ENCODE data around the gene CRHR2.
A peak's percentile ranks its signal among the peaks of the same experiment; 100 is the strongest.

CRHR2 gene

GRCh38 chr7:30674876-30675275 is 7.4 kb downstream of the CRHR2 start:
- DNase-seq = peak; percentile 10

- DNase-seq = no peak
These were observed 7.8 kb downstream of the CRHR2 start for GRCh38 chr7:30674420-30674819.

GRCh38 chr7:30671793-30672465 is 10.3 kb downstream of the CRHR2 start:
- no peak for DNase-seq

GRCh38 chr7:30668102-30668501 is 14.2 kb downstream of the CRHR2 start:
- DNase-seq = no peak

- DNase-seq = no peak
These were observed 15.1 kb downstream of the CRHR2 start for GRCh38 chr7:30667172-30667571.

GRCh38 chr7:30665449-30665848 is 16.8 kb downstream of the CRHR2 start:
- DNase-seq = no peak

GRCh38 chr7:30665043-30665442 is 17.2 kb downstream of the CRHR2 start:
- DNase-seq = no peak

- no peak for DNase-seq
These were observed 17.9 kb downstream of the CRHR2 start for GRCh38 chr7:30664184-30664885.

- no peak for DNase-seq
These were observed 18.8 kb downstream of the CRHR2 start for GRCh38 chr7:30663414-30663813.

- DNase-seq = no peak
These were observed 19.8 kb downstream of the CRHR2 start for GRCh38 chr7:30662431-30662939.

GRCh38 chr7:30661926-30662325 is 20.3 kb downstream of the CRHR2 start:
- no peak for DNase-seq

GRCh38 chr7:30660331-30661255 is 21.7 kb downstream of the CRHR2 start:
- peak; percentile 93 for DNase-seq

- DNase-seq = no peak
These were observed 22.9 kb downstream of the CRHR2 start for GRCh38 chr7:30659312-30659711.

GRCh38 chr7:30658479-30659074 is 23.7 kb downstream of the CRHR2 start:
- DNase-seq = no peak

GRCh38 chr7:30657131-30657530 is 25.1 kb downstream of the CRHR2 start:
- no peak for DNase-seq

GRCh38 chr7:30656006-30656957 is 26.0 kb downstream of the CRHR2 start:
- peak; percentile 6 for DNase-seq

GRCh38 chr7:30655096-30655970 is 26.9 kb downstream of the CRHR2 start:
- no peak for DNase-seq

GRCh38 chr7:30654296-30655090 is 27.8 kb downstream of the CRHR2 start:
- DNase-seq = no peak

- DNase-seq = no peak
These were observed 29.3 kb downstream of the CRHR2 start for GRCh38 chr7:30652698-30653641.
